AG20443 (cell line): ENCODE measurements around the gene AP4S1.
"Not testable (repeated sequence)": the region's sequence is repeated elsewhere in the genome, so short reads cannot be mapped to it uniquely, and the experiment has no call there.

Experiments used
- DNase-seq: peaks from one replicate; pipeline ENCODE4 v3.0.0; 2012; ENCODE audit warnings: low spot score, mixed read lengths

The AP4S1 gene

GRCh38 chr14:31086466-31086865, 61.0 kb downstream of the AP4S1 start:
- DNase-seq, result not testable (repeated sequence)

- peak; percentile 82 for DNase-seq
These were observed 65.7 kb downstream of the AP4S1 start for GRCh38 chr14:31090883-31091764.

- DNase-seq, result no peak
These were observed 66.8 kb downstream of the AP4S1 start for GRCh38 chr14:31092160-31092708.

GRCh38 chr14:31093884-31094839, 68.7 kb downstream of the AP4S1 start:
- DNase-seq, result not testable (repeated sequence)

- not testable (repeated sequence) for DNase-seq
These were observed 70.4 kb downstream of the AP4S1 start for GRCh38 chr14:31095817-31096216.

GRCh38 chr14:31096255-31096654, 70.8 kb downstream of the AP4S1 start:
- DNase-seq, result no peak

GRCh38 chr14:31097081-31097480, 71.6 kb downstream of the AP4S1 start:
- no peak for DNase-seq

- DNase-seq, result no peak
These were observed 81.3 kb downstream of the AP4S1 start for GRCh38 chr14:31106768-31107167.

GRCh38 chr14:31109257-31109656, 83.8 kb downstream of the AP4S1 start:
- no peak for DNase-seq

GRCh38 chr14:31110872-31111271, 85.4 kb downstream of the AP4S1 start:
- no peak for DNase-seq

- no peak for DNase-seq
These were observed 88.3 kb downstream of the AP4S1 start for GRCh38 chr14:31113794-31114193.

- peak; percentile 11 for DNase-seq
These were observed 93.4 kb downstream of the AP4S1 start for GRCh38 chr14:31118892-31119291.

- no peak for DNase-seq
These were observed 96.7 kb downstream of the AP4S1 start for GRCh38 chr14:31122098-31122611.

GRCh38 chr14:31122921-31123320, 97.5 kb downstream of the AP4S1 start:
- DNase-seq, result no peak

GRCh38 chr14:31124197-31124596, 98.7 kb downstream of the AP4S1 start:
- no peak for DNase-seq

GRCh38 chr14:31125231-31125630, 99.8 kb downstream of the AP4S1 start:
- no peak for DNase-seq

- no peak for DNase-seq
These were observed 101.2 kb downstream of the AP4S1 start for GRCh38 chr14:31126680-31127079.

GRCh38 chr14:31127690-31128089, 102.2 kb downstream of the AP4S1 start:
- DNase-seq, result no peak

GRCh38 chr14:31128601-31129526, 103.4 kb downstream of the AP4S1 start:
- no peak for DNase-seq

GRCh38 chr14:31133133-31133532, 107.7 kb downstream of the AP4S1 start:
- no peak for DNase-seq
